ENCODE results near the gene CPA5.
"Not testable (repeated sequence)": the region's sequence is repeated elsewhere in the genome, so short reads cannot be mapped to it uniquely, and the experiment has no call there.

Gene CPA5, protein sequence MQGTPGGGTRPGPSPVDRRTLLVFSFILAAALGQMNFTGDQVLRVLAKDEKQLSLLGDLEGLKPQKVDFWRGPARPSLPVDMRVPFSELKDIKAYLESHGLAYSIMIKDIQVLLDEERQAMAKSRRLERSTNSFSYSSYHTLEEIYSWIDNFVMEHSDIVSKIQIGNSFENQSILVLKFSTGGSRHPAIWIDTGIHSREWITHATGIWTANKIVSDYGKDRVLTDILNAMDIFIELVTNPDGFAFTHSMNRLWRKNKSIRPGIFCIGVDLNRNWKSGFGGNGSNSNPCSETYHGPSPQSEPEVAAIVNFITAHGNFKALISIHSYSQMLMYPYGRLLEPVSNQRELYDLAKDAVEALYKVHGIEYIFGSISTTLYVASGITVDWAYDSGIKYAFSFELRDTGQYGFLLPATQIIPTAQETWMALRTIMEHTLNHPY

DNA sequence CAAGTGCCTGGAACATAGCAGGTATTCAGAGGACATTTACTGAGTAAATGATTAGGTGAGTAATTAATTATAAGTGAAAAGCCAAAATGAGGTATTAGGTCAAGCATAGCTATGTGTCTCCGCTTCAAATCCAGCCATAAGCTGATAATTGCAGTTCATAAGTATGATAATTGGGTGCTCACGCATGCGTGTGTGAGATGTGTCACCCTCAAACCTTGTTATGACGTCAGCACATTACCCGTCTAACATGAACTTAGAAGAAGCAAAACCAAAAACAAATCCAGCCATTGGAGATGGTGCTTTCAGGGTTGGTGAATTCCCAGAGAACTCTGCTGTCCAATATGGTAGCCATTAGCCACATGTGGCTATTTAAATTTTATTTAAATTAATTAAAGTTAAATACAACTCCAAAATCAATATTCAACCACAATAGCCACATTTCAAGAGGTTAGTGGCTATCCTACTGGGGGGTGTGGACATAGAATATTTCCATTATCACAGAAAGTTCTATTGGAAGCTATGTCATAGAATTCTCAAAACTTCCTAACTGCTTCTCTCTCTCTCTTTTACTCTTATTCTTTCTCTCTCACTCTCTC lies at the start of gene CPA5:
Gene CPA5, plus strand, starts transcription at position 546 of the 596 bp plus-strand sequence. CDS start 1,670 bp downstream, outside the sequence.
- DNase-seq = no peak

DNA sequence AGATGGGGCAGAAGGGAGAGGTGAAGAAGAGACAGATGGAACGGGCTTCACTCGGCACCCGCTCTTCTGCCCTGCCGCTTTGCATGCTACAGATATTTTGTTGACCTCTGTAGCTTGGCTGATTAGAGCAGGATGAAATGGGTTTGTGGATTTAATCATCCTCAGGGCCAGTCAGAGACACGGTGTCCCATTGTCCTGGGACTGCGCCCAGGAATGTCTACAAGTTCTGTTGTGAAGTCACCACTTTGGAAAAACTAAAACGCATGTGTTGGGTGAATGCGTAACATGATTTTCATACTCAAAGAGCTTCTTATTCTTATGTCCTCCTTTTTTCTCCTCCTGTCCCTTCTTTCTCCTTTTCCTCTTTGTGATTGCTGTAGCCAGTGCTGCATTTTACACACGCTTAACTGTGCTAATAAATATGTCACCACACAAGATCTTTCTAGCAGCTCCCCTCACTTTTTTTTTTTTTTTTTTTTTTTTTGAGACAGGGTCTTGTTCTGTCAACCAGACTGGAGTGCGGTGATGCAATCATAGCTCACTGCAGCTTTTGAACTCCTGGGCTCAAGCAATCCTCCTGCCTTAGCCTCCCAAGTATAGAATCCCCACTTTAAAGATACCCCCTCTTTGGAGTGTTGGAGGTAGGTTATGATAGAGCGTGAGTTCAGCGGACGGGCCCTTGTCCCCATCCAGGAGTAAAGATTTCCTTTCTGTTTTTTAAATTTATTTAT lies 48.2 kb upstream of the CPA5 start:
- DNase-seq = no peak

DNA sequence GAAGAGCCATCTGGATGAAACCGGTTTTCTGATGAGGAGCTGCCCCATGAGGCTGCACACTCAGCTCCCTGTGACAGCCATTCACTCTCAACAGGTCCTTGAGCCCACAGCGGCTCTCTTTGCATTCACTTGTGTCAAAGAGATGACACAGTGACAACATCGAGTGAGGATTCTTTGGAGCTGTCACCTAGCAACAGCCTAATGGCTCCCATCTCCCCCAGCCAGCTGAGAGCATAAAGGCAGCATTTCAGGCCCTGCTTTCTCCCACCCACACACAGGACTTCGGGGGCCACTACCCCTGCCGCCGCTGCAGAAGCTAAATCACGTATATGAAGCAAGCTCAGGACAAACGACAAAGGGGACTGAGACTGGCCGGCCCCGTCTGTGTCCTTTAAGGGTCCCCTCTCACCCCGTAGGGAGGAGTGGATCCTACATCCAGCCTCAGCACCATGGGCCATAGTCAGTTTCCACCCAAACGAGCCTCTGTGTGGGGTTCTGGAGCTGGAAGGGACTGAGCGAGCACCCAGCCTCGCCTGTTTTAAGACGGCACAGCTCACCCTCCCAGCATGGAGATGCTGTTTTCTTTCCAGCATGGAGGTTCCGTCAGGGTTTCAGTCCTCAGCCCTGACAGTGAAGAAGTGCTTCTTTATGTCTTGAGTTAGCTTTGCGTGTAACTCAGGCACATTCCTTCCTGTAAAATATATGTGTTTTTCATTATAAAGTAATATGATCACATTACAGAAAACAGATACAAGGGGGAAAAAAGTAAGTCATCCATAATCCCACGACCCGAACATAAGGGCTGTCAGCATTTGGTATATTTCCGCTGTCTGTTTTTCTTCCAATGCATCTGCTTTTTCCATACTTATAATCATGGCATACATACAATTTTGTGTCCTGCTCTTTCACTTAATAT lies 46.7 kb upstream of the CPA5 start:
- no peak for DNase-seq

DNA sequence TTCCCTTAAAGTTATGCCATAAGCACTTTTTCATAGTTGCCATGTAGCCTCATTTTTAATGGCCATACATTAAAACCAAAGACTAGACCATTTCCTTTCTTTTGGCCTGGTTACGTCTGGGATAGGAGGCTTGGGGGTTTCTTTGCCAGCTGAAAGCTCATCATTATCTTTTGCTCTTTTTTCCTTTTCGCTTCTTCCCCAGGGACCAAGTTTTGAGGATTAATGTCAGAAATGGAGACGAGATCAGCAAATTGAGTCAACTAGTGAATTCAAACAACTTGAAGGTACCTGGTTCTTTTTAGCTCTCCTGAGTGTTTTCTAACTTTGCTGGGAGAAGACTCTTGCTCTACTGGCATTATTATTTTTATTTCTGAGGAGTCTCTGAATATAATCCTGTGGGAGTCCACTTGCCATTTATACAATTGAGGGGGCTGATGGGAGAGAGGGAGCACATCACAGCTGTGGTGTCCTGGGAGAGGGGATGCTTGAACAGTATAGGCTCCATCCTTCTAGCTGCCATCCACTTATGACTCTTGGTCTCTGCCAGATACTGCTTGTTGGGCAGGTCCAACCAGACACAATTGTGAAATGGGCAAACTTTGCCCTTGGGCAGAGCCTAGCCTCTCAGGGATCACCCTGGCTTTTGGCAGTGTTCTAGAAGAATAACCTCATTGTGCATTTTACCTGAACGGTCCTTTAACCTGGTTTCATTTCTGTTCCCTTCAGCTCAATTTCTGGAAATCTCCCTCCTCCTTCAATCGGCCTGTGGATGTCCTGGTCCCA lies 45.9 kb upstream of the CPA5 start:
- DNase-seq = no peak

DNA sequence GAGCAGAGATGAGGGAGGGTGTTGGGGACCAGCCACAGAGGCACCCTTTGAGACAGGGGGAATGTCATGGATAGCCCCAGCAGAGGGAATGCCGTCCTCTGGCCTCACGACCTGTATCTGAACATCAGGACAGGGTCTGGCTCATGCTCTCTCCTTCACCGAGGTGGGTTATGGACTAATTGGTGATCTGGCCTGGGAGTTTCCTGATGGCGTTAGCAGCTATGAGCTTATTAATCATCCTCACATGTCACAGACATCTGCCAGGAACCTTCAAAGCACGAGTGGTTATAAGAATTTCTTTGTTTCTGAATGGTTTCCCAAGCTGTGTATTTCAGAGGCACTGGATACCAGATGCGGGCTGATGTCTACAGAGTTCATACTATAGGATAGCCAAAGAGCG lies 44.8 kb upstream of the CPA5 start:
- no peak for DNase-seq

DNA sequence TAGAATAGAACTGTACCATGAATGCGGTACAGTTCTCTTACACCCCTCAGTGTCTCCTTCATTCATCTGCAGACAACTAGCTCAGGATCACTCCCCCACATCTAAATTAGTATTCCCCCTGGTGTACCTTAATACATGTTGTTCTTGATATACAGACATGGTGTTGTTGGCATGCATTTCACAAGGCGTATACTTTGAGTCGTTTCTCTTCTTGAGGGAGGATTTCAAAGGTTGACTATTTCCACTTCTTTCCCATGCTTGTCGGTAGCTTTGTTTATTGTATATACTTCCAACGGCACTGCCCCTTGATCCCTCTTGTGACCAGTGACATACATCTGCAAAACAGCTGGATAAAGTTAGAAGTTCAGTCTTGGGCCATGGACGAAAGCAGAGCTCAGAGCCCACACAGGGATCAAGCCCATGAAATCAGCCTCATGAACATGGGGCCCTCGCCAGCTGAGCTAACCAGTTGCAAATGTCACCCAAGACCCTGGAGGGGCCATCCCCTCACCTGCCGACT lies 43.1 kb upstream of the CPA5 start:
- DNase-seq = no peak

DNA sequence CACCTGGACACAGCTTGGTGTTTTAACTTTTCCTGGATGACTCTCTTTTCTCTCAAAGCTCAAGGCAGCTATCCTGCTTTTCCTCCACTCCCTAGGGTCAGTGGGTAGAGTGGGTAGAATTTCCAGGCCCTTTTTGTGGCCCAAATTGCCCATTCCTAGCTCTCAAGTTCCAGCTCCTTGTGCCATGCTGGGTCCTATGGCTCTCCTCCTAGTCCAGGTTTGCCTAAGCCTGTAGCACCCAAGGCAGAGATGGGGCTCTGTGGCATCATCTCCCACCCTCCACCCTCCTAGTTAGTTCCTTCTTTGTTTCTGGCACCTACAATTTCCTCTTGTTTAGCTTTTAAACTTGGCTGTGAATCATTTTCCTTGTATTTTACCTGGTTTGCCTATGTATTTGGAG lies 42.0 kb upstream of the CPA5 start:
- DNase-seq = no peak

DNA sequence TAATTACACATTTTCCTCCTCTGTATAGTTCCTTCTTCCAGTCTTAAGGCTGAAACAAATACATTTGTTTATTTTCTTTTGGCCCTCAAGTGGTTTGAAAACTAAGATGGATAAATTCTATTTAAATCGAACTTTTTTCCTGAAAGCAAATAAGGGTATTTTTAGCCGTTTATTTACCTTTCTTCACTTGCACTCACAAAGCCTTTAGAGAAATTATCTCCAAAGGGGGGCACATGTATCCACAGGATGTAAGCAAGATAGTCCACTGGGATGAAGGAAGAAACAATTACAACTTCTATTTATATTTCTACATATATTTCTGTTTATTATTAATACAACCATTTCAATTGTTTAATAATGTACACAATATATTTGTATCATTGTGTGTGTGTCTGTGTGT lies 41.5 kb upstream of the CPA5 start:
- DNase-seq = no peak

DNA sequence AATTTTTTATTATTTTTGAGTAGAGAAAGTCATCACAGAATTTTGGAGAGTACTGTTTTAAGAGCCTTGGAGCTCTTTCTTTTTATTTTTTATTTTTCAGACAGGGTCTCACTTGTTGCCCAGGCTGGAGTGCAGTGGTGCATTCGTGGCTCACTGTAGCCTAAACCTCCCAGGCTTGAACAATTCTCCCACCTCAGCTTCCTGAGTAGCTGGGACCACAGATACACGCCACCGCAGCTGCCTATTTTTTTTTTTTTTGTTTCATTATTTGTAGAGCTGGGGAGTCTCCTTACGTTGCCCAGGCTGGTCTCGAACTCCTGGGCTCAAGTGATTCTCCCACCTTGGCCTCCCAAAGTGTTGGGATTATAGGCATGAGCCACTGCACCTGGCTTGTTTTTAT lies 41.1 kb upstream of the CPA5 start:
- DNase-seq = no peak

DNA sequence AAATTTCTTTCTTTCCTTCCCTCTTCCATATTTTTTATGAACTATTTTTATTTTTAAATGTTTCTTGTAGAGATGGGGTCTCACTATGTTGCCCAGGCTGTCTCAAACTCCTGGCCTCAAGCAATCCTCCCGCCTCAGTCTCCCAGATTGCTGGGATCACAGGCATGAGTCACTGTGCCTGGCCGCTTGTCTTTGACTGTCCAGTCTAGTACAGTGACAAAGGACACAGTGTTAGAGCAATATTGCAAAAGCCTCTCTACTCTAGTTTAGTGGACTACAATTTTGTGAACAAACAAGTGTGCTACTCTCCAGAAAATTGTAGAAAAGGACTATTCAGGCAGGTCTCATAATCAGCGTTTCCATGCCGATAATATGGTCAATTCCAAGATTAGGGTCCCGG lies 40.6 kb upstream of the CPA5 start:
- DNase-seq = no peak

DNA sequence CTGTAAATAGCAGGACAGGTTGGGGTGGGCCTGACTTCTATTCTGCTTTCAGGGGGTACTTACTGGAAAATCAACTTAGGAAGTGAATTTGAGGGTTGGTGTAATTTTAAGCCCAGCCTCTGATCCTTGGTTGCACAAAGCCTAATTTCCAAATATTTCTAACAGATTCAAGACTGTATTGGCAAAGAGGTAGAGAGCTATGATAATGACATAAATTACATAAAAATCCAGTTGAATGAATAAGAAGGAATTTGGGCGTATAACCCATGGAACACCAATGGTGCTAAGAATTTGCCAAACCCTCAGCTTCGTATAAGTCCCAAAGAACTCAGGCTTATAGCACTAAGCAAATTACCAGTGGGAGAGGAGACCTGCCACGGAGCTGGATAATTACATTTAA lies 39.7 kb upstream of the CPA5 start:
- no peak for DNase-seq

DNA sequence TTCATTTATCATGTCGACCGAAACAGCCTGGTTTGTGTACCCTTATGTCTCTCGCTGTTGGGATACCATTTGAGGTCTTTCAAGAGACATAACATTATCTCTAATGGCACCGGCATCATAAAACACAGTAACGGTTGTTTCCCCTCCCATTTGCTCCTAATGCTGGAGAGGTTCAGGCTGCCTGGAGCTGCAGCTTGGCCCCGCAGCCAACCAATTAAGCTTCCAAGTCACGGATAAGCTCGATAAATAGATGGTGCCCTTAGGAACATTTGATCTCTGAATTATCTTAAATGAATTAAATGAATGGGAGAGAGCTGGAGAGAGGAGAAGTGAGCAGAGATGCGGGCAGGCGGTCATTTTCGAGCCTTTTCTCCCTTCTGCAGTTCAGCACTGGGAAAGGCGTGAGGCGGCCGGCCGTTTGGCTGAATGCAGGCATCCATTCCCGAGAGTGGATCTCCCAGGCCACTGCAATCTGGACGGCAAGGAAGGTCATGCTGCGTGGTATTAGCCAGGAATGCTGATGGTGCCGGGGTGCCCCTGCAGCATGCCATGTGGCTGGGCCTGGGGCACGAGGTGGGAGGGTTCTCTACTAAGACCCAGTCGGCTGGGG lies 39.1 kb upstream of the CPA5 start:
- no peak for DNase-seq

DNA sequence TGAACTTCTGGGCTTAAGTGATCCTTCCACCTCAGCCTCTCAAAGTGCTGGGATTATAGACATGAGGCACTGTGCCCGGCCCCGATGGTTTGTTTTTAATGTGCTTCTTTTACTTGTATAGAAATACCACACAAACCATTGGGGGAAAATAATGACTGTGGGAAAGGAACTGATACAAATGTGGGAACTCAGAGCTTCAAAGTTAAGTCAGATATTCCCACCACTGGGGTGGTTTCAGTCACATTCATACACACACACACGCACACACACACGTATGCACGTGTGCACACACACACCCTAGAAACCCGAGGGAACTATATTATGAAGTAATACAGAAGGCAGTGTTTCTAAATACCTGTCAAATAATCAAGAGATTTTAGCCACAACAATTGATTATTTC lies 34.6 kb upstream of the CPA5 start:
- no peak for DNase-seq

DNA sequence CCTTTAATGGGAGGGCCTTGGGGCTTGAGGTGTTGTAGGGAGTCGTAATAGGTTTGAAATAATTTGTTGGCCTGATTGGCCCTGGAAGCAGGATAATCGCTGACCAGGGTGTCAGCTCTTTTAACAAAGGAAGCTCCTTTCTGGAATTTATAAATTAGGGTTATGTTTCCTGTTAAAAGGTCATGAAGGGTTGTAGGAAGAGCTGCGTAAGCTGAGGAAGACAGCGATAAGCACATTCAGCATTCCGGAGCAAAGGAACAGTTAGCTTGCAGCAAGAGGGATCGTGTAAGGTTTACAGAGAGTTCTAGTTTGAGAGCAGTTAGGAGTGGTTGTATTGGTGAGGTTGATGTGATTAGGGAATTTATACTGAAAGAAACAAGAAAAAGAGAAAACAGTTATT lies 30.3 kb upstream of the CPA5 start:
- DNase-seq = no peak

DNA sequence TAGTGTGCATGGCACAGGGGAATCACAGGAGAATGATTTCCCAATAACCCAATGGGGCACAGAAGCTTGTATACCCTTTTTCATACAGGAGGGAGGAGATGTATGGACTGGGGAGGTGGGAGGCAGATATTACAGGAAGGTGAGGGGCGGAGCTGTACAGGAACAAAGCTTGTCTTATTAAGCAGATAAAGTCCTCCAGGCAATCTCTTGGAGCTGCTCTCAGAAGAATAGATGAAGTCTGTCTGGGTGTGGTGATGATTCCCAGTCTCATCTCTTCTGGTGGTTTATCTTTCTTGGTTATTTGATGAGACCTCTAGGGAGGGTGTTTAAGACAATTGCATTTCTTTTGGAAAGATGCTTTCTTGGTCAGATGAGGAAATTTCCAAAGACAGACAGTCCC lies 25.1 kb upstream of the CPA5 start:
- DNase-seq = no peak

DNA sequence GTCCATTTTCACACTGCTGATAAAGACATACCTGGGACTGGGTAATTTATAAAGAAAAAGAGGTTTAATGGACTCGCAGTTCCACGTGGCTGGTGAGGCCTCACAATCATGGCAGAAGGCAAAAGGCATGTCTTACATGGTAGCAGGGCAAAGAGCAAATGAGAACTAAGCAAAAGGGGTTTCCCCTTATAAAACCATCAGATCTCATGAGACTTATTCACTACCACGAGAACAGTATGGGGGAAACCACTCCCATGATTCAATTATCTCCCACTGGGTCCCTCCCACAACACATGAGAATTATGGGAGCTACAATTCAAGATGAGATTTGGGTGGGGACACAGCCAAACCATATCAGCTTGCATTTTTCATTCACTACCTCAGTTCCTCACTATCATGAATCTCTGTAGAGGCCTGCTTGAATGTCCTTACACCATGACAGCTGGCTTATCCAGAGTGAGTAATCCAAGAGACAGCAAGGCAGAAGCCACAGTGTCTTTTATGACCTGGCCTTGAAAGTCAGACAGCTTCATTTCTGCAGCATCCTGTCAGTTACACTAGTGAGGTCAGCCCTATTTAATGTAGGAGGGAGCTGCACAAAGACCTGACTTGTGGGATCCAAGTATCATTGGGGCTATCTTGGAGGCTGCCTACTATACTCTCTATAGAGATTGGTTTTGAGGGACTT lies 22.9 kb upstream of the CPA5 start:
- DNase-seq = not testable (repeated sequence)

DNA sequence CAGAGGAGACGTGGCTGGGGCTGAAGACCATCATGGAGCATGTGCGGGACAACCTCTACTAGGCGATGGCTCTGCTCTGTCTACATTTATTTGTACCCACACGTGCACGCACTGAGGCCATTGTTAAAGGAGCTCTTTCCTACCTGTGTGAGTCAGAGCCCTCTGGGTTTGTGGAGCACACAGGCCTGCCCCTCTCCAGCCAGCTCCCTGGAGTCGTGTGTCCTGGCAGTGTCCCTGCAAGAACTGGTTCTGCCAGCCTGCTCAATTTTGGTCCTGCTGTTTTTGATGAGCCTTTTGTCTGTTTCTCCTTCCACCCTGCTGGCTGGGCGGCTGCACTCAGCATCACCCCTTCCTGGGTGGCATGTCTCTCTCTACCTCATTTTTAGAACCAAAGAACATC lies 22.0 kb upstream of the CPA5 start:
- no peak for DNase-seq

DNA sequence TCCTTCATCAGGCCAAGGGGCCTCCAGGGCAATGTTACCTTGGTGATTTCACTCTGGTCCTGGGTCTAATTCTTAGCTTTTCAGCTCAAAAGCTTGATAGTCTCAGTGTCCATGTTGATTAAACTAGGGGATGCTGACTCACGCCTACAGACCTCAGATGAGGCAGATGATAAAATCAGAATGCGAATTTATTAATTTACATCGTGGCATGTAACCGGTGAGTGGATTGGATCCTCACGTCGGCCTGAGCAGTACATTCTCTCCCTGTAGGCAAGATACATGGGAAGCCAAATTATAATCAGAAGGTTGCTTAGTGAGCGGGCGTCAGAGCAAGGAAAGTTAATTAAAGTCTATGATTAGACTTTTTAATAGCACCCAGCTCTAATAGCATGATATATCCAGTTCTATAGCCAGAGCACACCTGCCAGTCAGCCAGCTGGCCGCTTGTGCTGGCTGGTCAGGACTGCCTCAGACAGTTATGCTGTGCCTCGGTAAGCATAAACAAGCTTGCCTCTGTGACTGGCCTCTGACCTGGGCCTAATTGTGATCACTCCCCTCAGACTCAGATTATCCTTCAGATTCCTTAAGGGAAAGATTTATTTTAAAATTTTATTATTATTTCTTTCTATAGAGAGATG lies 20.2 kb upstream of the CPA5 start:
- DNase-seq = no peak

DNA sequence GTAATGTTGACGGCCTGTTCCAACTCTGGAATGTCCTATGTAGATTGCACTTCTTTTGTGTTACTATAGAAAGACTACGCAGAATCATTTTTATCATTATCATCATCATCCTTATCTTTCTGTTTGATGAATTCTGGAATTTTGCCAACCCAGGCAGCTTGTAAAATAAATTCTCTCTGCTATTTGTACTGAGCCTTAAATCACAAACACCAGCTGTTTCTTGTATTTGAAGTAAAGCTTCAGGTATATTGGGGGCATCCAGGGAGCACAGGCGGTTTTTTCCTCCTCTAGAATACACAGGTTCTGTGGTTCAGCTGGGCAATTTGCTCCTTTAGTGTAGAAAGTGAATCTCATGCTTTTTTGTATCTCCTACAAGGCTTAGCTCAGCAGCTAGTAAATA lies 14.9 kb upstream of the CPA5 start:
- DNase-seq = no peak

All from bone marrow (tissue), 2 donors.